ENCODE measurements around the gene GCHFR.
A peak's percentile ranks its signal among the peaks of the same experiment; 100 is the strongest.

The GCHFR gene

GRCh38 chr15:40746916-40747418 lies 16.9 kb upstream of the GCHFR start:
- peaks cover 58% of the 10 kb centered on the region for H3K36me3 Mint-ChIP-seq
- peaks cover 34% of the 10 kb centered on the region for H3K4me1 Mint-ChIP-seq
- DNase-seq (ENCODE audit: low spot score in 2 of 2), result no peak
- no peaks in the 10 kb centered on the region for H3K9me3 Mint-ChIP-seq
- no peak overlapping the region for H3K4me3 Mint-ChIP-seq
- H3K27ac Mint-ChIP-seq, result peak overlapping the region; percentile 24
- no peak for ATAC-seq

- no peak for ATAC-seq
- DNase-seq (ENCODE audit: low spot score in 2 of 2), result no peak
- H3K4me1 Mint-ChIP-seq, result peaks cover 37% of the 10 kb centered on the region
- no peak overlapping the region for H3K4me3 Mint-ChIP-seq
- peaks cover 56% of the 10 kb centered on the region for H3K36me3 Mint-ChIP-seq
- no peaks in the 10 kb centered on the region for H3K9me3 Mint-ChIP-seq
- peak overlapping the region; percentile 24 for H3K27ac Mint-ChIP-seq
Measured at GRCh38 chr15:40747685-40748631, 15.9 kb upstream of the GCHFR start.

- no peak for ATAC-seq
Measured at GRCh38 chr15:40749151-40749630, 14.7 kb upstream of the GCHFR start.

DNA sequence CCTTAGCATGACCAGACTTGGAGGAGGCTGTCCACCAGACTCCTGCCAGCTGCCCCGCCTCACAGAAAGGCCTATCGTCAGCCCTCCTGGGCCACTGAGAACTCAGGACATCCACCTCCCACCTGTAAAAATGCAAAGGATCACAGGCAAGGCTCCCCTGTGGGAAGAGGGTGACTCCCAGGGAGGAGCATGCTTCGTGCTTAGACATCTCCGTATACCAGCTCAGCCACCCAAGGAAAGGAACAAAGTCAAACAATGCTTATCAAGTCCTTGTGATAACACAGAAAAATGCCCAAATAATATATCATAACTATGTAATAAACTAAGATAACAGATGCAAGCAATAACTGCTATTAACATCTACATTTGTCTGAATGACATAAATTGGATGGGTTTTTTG lies 13.0 kb upstream of the GCHFR start:
- no peaks in the 10 kb centered on the region for H3K9me3 Mint-ChIP-seq
- H3K27ac Mint-ChIP-seq, result no peak overlapping the region
- no peak for DNase-seq (ENCODE audit: low spot score in 2 of 2)
- H3K4me1 Mint-ChIP-seq, result peaks cover 34% of the 10 kb centered on the region
- peaks cover 57% of the 10 kb centered on the region for H3K36me3 Mint-ChIP-seq
- no peak for ATAC-seq
- H3K4me3 Mint-ChIP-seq, result no peak overlapping the region

More at GRCh38 chr15:40749151-40749630, 14.7 kb upstream of the GCHFR start:
- H3K4me1 Mint-ChIP-seq, result peaks cover 40% of the 10 kb centered on the region
- H3K27ac Mint-ChIP-seq, result no peak overlapping the region
- H3K9me3 Mint-ChIP-seq, result no peaks in the 10 kb centered on the region
- DNase-seq (ENCODE audit: low spot score in 2 of 2), result no peak
- H3K36me3 Mint-ChIP-seq, result peaks cover 54% of the 10 kb centered on the region
- no peak overlapping the region for H3K4me3 Mint-ChIP-seq

DNA sequence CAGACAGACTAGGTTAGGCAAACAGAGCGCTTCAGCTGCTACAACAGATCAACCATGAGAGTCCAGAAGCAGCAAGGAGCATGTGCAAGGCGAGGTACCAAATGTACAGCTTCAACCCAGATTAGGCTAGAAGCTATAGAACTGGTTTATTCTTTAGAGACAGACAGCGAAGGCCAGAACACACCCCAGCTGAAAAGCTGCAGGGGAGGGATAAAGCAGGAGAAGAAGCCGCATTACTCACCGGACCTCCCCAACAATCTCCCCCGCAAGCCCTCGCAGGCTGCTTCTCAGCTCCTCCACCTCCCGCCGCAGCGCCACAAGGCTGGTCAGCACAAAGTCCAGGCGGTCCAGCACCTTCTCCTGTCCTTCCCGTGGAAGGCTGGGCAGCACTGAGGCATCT lies 12.1 kb upstream of the GCHFR start:
- ATAC-seq, result no peak
- Mint-ChIP-seq H3K36me3 (peaks cover 57% of the 10 kb centered on the region), H3K9me3 (no peaks in the 10 kb centered on the region), H3K4me1 (peaks cover 37% of the 10 kb centered on the region), H3K27ac (no peak overlapping the region), H3K4me3 (no peak overlapping the region)
- DNase-seq (ENCODE audit: low spot score in 2 of 2), result no peak

DNA sequence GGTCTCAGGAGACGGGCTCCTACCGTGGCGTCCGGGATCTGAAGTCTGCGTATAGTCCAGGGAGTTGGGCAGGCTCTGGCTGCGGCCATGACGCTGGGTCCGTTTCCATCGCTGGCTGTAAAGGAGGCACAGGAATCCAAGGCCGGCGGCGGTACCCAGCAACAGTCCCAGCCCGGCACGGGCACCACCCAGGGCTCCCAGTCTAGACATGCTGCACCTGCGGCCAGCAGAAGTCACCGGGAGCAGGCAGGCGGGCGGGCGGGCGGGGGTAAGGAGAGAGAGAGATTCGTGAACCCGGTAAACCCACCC lies 9.3 kb upstream of the GCHFR start:
- no peaks in the 10 kb centered on the region for H3K9me3 Mint-ChIP-seq
- peaks cover 45% of the 10 kb centered on the region for H3K36me3 Mint-ChIP-seq
- peak in 1 of 2 donors; percentile 64 for DNase-seq (ENCODE audit: low spot score in 2 of 2)
- peak; percentile 36 for ATAC-seq
- H3K4me1 Mint-ChIP-seq, result peaks cover 40% of the 10 kb centered on the region
- H3K4me3 Mint-ChIP-seq, result peak overlapping the region; percentile 90
- H3K27ac Mint-ChIP-seq, result peak overlapping the region; percentile 98

DNA sequence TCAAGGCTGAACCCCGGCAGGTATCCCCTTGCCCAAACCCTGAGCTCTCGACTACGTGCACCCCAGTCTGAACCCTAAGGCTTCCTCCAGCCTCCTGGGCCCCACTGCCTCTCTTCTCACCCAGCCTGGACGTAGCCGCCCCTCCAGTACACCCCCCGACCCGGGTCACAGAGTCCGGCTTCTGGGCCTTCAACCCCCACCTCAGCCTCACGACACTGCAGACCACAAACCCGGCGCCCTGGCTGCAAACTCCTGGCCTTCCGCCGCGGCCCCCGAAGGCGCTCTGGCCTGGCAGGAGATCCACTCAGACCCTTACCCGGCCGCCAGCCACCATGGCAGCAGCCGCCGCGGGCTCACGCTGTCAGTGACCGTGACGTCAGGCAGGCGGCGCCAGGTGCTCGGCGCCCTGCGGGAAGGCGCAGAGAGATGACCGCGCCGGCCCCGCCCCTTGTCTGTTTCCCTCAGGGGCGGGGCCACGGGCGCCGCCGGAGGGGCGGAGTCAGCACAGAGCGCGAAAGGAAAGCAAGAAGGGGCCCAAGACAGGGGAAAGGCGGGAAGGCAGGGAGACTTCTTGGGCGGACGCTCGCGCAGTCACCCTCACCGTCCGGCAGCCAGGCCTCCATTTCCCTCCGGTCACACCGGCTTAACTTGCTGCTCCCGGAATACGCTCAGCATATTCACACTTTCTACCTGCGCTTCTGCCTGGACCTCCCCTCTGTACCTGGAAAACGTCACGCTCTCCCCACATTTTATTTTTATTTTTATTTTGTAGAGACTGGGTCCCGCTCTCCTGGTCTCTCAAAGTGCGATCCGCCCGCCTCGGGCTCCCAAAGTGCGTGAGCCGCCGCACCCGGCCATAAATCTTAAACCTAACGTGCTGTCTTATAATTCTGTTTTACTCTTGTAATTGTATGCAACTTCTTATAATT lies 8.7 kb upstream of the GCHFR start, which contains the start of gene RMDN3:
Gene RMDN3, minus strand, starts transcription at position 372 of the 929 bp plus-strand sequence. CDS start 471 bp downstream, outside the sequence.
- Mint-ChIP-seq H3K4me1 (peaks cover 40% of the 10 kb centered on the region), H3K27ac (peak within 1 kb of the TSS; percentile 98), H3K36me3 (peaks cover 39% of the 10 kb centered on the region), H3K9me3 (no peaks in the 10 kb centered on the region), H3K4me3 (peak within 1 kb of the TSS; percentile 90)
- DNase-seq (ENCODE audit: low spot score in 2 of 2) (peak; percentile 92 to 96), ATAC-seq (peak; percentile 94)

DNA sequence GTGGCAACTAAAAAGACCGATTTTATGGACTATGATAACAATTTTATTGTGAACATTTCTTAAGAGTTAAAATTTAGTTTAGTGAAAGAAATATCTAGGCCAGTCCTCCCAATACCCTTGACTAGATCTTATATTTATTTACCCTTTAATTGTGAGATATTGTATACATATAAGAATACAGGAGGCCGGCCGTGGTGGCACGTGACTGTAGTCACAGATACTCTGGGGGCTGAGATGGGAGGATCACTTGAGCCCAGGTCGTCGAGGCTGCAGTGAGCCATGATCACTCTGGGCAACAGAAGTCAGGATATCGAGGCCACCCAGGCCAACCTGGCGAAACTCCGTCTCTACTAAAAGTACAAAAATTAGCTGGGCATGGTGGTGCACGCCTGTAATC lies 8.1 kb upstream of the GCHFR start:
- H3K4me3 Mint-ChIP-seq, result peak overlapping the region; percentile 90
- peaks cover 40% of the 10 kb centered on the region for H3K4me1 Mint-ChIP-seq
- H3K27ac Mint-ChIP-seq, result peak overlapping the region; percentile 98
- H3K36me3 Mint-ChIP-seq, result peaks cover 35% of the 10 kb centered on the region
- DNase-seq (ENCODE audit: low spot score in 2 of 2) (no peak), ATAC-seq (no peak)
- no peaks in the 10 kb centered on the region for H3K9me3 Mint-ChIP-seq

- Mint-ChIP-seq H3K27ac (peak overlapping the region; percentile 11), H3K36me3 (peaks cover 24% of the 10 kb centered on the region), H3K4me1 (peaks cover 38% of the 10 kb centered on the region), H3K9me3 (no peaks in the 10 kb centered on the region), H3K4me3 (peak overlapping the region; percentile 25)
- DNase-seq (ENCODE audit: low spot score in 2 of 2) (no peak), ATAC-seq (no peak)
Measured at GRCh38 chr15:40756938-40757337, 6.9 kb upstream of the GCHFR start.

- DNase-seq (ENCODE audit: low spot score in 2 of 2) (no peak), ATAC-seq (no peak)
- Mint-ChIP-seq H3K4me1 (peaks cover 29% of the 10 kb centered on the region), H3K27ac (no peak overlapping the region), H3K4me3 (no peak overlapping the region), H3K9me3 (no peaks in the 10 kb centered on the region), H3K36me3 (peaks cover 20% of the 10 kb centered on the region)
Measured at GRCh38 chr15:40759961-40760360, 3.9 kb upstream of the GCHFR start.

DNA sequence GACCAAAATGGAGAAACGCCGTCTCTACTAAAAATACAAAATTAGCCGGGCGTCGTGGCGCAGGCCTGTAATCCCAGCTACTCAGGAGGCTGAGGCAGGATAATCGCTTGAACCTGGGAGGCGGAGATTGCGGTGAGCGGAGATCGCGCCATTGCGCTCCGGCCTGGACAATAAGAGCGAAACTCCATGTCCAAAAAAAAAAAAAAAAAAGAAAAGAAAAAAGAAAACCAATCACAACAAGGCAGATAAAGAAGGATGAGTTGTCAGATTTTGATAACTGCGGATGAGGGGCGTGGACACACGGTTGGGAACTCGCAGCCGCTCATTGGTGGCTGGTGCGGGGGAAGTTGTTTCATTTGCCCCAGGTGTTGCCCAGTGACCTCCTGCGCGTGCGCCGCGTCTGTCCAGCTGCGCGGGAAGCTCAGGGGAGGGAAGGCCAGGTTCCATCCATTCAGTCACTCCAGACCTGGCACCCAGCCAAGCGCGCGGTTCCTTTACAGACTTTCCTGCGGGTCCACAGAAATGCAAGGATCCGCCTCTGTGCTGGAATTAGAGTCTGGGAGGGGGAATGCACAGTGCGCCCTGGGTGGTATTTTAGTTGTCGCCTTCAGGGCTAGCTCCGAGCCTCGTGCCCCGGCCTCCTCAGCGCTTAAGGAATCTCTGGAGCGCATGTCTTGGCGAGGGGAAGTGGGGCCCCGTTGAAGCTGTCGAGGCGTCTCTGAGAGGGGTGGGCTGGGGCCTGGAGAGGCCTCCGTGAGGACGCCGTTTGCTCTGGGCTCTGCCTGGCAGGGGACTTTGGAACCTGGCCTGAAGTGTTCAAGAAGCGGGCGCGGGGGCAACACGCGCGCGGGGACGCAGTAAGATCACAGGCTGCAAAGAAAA lies 708 bp upstream of the GCHFR start:
- DNase-seq (ENCODE audit: low spot score in 2 of 2) (peak in 1 of 2 donors; percentile 17), ATAC-seq (peak; percentile 9)
- Mint-ChIP-seq H3K9me3 (no peaks in the 10 kb centered on the region), H3K4me1 (peaks cover 31% of the 10 kb centered on the region), H3K36me3 (peaks cover 41% of the 10 kb centered on the region), H3K27ac (peak overlapping the region; percentile 34), H3K4me3 (peak overlapping the region; percentile 84)

DNA sequence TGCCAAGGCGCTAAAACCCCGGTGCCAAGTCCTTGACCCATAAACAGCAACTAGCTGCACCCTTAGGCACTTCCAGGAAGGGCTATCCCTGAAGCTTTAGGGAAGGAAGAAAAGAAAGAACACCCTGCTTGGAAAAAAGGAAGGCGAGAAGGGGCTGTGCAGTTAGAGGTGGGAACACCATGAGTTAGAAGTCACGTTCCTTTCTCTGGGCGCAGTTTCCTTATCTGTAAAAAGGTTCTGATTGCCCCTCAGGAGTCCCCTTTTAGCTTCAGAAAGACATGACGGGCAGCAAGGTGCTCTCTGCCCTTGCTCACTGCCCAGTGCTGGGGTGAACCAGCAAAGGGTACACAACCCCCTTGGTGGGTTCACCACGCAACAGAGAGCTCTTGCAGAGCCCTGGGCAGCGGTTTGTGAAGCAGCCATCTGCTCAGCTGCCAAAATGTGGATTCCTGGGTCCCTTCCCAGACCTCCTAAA lies 798 bp downstream of the GCHFR start:
- ATAC-seq, result no peak
- peaks cover 47% of the 10 kb centered on the region for H3K4me1 Mint-ChIP-seq
- H3K9me3 Mint-ChIP-seq, result no peaks in the 10 kb centered on the region
- H3K36me3 Mint-ChIP-seq, result peaks cover 51% of the 10 kb centered on the region
- peak overlapping the region; percentile 84 for H3K4me3 Mint-ChIP-seq
- H3K27ac Mint-ChIP-seq, result peak overlapping the region; percentile 56
- no peak for DNase-seq (ENCODE audit: low spot score in 2 of 2)

GRCh38 chr15:40766194-40766815 lies 2.4 kb downstream of the GCHFR start:
- no peaks in the 10 kb centered on the region for H3K9me3 Mint-ChIP-seq
- H3K36me3 Mint-ChIP-seq, result peaks cover 61% of the 10 kb centered on the region
- ATAC-seq, result no peak
- H3K4me1 Mint-ChIP-seq, result peaks cover 54% of the 10 kb centered on the region
- H3K4me3 Mint-ChIP-seq, result peak overlapping the region; percentile 84
- H3K27ac Mint-ChIP-seq, result peak overlapping the region; percentile 56
- no peak for DNase-seq (ENCODE audit: low spot score in 2 of 2)
